GM18858 (cell line): ENCODE data around the gene GTF2F2.

Experiments
- ATAC-seq: cut with Tn5 transposase; IDR thresholded peaks from one replicate; pipeline ENCODE4 v1.9.1; 2021; ENCODE audit not compliant: unreplicated experiment

The GTF2F2 gene

GRCh38 chr13:45209229-45209628 lies 88.9 kb downstream of the GTF2F2 start:
- no peak for ATAC-seq

- ATAC-seq: no peak
Measured at GRCh38 chr13:45215392-45216077, 95.2 kb downstream of the GTF2F2 start.

GRCh38 chr13:45216193-45216592 lies 95.9 kb downstream of the GTF2F2 start:
- no peak for ATAC-seq

- no peak for ATAC-seq
Measured at GRCh38 chr13:45218689-45219088, 98.4 kb downstream of the GTF2F2 start.

- no peak for ATAC-seq
Measured at GRCh38 chr13:45219123-45219891, 99.0 kb downstream of the GTF2F2 start.

- ATAC-seq: no peak
Measured at GRCh38 chr13:45219938-45220375, 99.6 kb downstream of the GTF2F2 start.

- no peak for ATAC-seq
Measured at GRCh38 chr13:45220403-45220802, 100.1 kb downstream of the GTF2F2 start.

GRCh38 chr13:45222516-45222915 lies 102.2 kb downstream of the GTF2F2 start:
- no peak for ATAC-seq

- no peak for ATAC-seq
Measured at GRCh38 chr13:45222919-45223318, 102.6 kb downstream of the GTF2F2 start.

GRCh38 chr13:45224176-45224575 lies 103.9 kb downstream of the GTF2F2 start:
- no peak for ATAC-seq

GRCh38 chr13:45225370-45225769 lies 105.1 kb downstream of the GTF2F2 start:
- no peak for ATAC-seq

- no peak for ATAC-seq
Measured at GRCh38 chr13:45226024-45226423, 105.7 kb downstream of the GTF2F2 start.

- no peak for ATAC-seq
Measured at GRCh38 chr13:45228002-45228401, 107.7 kb downstream of the GTF2F2 start.

GRCh38 chr13:45229172-45229571 lies 108.9 kb downstream of the GTF2F2 start:
- ATAC-seq: no peak

GRCh38 chr13:45231305-45231704 lies 111.0 kb downstream of the GTF2F2 start:
- no peak for ATAC-seq

- no peak for ATAC-seq
Measured at GRCh38 chr13:45231722-45232121, 111.4 kb downstream of the GTF2F2 start.

- ATAC-seq: no peak
Measured at GRCh38 chr13:45232591-45232990, 112.3 kb downstream of the GTF2F2 start.

GRCh38 chr13:45238945-45239795 lies 118.9 kb downstream of the GTF2F2 start:
- ATAC-seq: no peak

GRCh38 chr13:45240143-45240542 lies 119.8 kb downstream of the GTF2F2 start:
- no peak for ATAC-seq

- no peak for ATAC-seq
Measured at GRCh38 chr13:45242070-45242469, 121.8 kb downstream of the GTF2F2 start.

GRCh38 chr13:45242524-45242923 lies 122.2 kb downstream of the GTF2F2 start:
- ATAC-seq: no peak

- ATAC-seq: no peak
Measured at GRCh38 chr13:45243077-45243476, 122.8 kb downstream of the GTF2F2 start.
